Cardiac septum (tissue), 1 donor: ENCODE data around the gene GMDS. TPM values are rescaled to one million over a fixed set of nuclear protein-coding genes. Genes with fewer than 3 reads are reported as not detected.

Experiments used
- DNase-seq: peaks from one replicate; pipeline ENCODE4 v3.0.0-alpha.2; 2020; ENCODE audit warnings: low spot score
- intact Hi-C: fragments of 100-400 bp; cut with DNase I; formaldehyde crosslinking; loops from one replicate; pipeline ENCODE4 v1.14.0; 2022
- total RNA-seq: library from RNA; stranded (reverse); fragmentation: NEBNext Ultra II Directional; extraction: Animal tissue kit (Norgen Biotek cat#: 25700); gene quantifications from one replicate; pipeline ENCODE4 v1.2.1, GENCODE V29; 2021
- donor health status: DM: no; HTN: no; CAD: no.

The GMDS gene
- total RNA-seq, 1 donor from 2014 or later = 6.3 TPM

GRCh38 chr6:1581120-1581991 is 664.0 kb downstream of the GMDS start:
- intact Hi-C loops = no loop called here
- no peak for DNase-seq

- DNase-seq = no peak
- intact Hi-C loops = no loop called here
These were observed 664.8 kb downstream of the GMDS start for GRCh38 chr6:1580585-1580984.

GRCh38 chr6:1580109-1580508 is 665.3 kb downstream of the GMDS start:
- no peak for DNase-seq
- intact Hi-C loops = no loop called here

- intact Hi-C loops = no loop called here
- DNase-seq = no peak
These were observed 666.3 kb downstream of the GMDS start for GRCh38 chr6:1579096-1579495.

- DNase-seq = no peak
- intact Hi-C loops = no loop called here
These were observed 667.3 kb downstream of the GMDS start for GRCh38 chr6:1577896-1578745.

GRCh38 chr6:1577146-1577680 is 668.2 kb downstream of the GMDS start:
- intact Hi-C loops = no loop called here

GRCh38 chr6:1576711-1577110 is 668.7 kb downstream of the GMDS start:
- intact Hi-C loops = no loop called here
- no peak for DNase-seq

More at GRCh38 chr6:1577146-1577680, 668.2 kb downstream of the GMDS start:
- no peak for DNase-seq

- intact Hi-C loops = no loop called here
- no peak for DNase-seq
These were observed 669.2 kb downstream of the GMDS start for GRCh38 chr6:1576166-1576565.

GRCh38 chr6:1575210-1576041 is 670.0 kb downstream of the GMDS start:
- no peak for DNase-seq
- intact Hi-C loops = no loop called here

- intact Hi-C loops = no loop called here
- DNase-seq = no peak
These were observed 670.6 kb downstream of the GMDS start for GRCh38 chr6:1574890-1575209.

GRCh38 chr6:1574083-1574761 is 671.2 kb downstream of the GMDS start:
- no peak for DNase-seq
- intact Hi-C loops = no loop called here
